ENCODE data around the gene PHRF1. TPM values are rescaled to one million over a fixed set of nuclear protein-coding genes. Genes with fewer than 3 reads are reported as not detected.
A peak's percentile ranks its signal among the peaks of the same experiment; 100 is the strongest.

Gene PHRF1
- total RNA-seq, 2 donors from 2014 or later: 31.3 to 39.6 TPM

DNA sequence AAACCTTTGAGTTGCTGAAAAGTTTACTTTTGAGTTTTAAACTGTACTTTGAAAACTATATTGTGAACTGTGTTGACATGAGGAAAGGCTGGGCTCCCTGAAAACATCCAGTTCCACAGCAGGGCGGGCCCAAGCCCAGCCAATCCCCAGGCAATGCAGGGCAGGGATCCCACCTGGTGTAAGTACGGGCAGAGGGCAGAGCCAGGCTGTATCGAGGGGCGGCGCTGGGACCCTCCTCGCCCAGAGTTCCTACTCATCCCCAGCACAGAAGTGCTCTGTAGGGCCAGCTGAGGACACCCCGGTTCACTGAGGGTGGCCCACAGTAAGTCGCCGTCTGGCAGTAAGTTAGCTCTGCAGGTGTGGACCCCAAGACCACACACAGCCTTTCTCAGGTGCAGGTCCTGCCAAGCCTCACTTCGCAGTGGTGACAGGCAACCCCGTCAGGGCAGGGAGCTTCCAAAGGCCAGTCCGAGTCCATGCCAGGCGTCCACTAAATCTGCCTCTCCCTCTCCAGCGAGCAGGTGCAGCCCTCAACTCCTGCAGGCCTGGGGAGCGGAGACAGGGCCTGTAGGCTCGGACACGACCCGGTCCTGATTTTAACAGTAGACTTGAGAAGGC, 9.2 kb upstream of the PHRF1 start:
- H3K36me3 ChIP-seq: no peaks in the 10 kb centered on the region
- TF ChIP-seq, protein P1, sequence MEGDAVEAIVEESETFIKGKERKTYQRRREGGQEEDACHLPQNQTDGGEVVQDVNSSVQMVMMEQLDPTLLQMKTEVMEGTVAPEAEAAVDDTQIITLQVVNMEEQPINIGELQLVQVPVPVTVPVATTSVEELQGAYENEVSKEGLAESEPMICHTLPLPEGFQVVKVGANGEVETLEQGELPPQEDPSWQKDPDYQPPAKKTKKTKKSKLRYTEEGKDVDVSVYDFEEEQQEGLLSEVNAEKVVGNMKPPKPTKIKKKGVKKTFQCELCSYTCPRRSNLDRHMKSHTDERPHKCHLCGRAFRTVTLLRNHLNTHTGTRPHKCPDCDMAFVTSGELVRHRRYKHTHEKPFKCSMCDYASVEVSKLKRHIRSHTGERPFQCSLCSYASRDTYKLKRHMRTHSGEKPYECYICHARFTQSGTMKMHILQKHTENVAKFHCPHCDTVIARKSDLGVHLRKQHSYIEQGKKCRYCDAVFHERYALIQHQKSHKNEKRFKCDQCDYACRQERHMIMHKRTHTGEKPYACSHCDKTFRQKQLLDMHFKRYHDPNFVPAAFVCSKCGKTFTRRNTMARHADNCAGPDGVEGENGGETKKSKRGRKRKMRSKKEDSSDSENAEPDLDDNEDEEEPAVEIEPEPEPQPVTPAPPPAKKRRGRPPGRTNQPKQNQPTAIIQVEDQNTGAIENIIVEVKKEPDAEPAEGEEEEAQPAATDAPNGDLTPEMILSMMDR (IDR thresholded peaks at IDR 0.05): no peak
- H3K4me3 ChIP-seq: peak overlapping the region; percentile 88

DNA sequence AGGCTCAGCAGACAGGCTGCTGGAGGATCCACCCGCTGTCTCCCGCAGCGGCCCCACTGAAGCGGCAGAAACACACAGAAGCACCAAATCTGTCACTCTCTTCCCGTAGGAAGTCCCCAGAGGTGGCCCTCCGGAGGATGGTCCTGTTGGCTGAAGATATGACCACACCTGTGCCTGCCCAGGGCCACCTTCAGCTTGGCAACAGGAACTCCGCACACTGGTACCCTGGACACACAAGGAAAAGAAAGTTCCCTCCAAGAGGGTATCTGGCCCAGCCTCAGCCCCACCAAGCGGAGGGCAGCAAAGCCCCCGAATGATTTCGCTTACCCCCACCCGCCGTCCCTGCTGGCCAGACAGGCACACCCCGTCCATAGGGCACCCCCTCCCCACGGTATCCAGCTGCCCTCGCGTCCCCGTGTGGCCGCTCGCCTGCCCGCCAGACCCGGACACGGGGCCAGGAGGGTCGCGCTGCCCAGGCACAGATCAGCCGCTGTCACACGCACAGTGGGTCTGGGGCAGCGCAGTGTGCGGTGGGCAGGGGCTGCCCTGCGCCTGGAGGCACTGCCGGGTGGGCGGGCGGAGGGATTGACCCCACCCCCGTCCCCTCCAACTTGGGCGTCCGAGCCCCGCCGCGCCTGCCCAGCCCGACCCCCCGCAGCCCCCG, 8.5 kb upstream of the PHRF1 start:
- Histone ChIP-seq H3K36me3 (no peaks in the 10 kb centered on the region), H3K4me3 (peak overlapping the region; percentile 88), H3K27ac (peak overlapping the region; percentile 75 to 76), H3K4me1 (ENCODE audit: control insufficient read depth in 1 of 2, low read depth in 2 of 2) (peaks cover 3 to 16% of the 10 kb centered on the region in 2 donors), H3K9me3 (no peaks in the 10 kb centered on the region), H3K27me3 (replicated peaks; ENCODE audit: insufficient read depth) (no peaks in the 10 kb centered on the region)
- TF ChIP-seq, protein P1 (IDR thresholded peaks at IDR 0.05): no peak
- no peak for ATAC-seq (ENCODE audit: insufficient number of reproducible peaks, low FRiP score, low read depth)
- no peak for DNase-seq (ENCODE audit: low spot score)

More for the DNA sequence above, 9.2 kb upstream of the PHRF1 start:
- Histone ChIP-seq H3K9me3 (no peaks in the 10 kb centered on the region), H3K27ac (peak overlapping the region; percentile 75 to 76), H3K4me1 (ENCODE audit: control insufficient read depth in 1 of 2, low read depth in 2 of 2) (peaks cover 3 to 16% of the 10 kb centered on the region in 2 donors), H3K27me3 (replicated peaks; ENCODE audit: insufficient read depth) (no peaks in the 10 kb centered on the region)
- DNase-seq (ENCODE audit: low spot score) (no peak), ATAC-seq (ENCODE audit: insufficient number of reproducible peaks, low FRiP score, low read depth) (no peak)

DNA sequence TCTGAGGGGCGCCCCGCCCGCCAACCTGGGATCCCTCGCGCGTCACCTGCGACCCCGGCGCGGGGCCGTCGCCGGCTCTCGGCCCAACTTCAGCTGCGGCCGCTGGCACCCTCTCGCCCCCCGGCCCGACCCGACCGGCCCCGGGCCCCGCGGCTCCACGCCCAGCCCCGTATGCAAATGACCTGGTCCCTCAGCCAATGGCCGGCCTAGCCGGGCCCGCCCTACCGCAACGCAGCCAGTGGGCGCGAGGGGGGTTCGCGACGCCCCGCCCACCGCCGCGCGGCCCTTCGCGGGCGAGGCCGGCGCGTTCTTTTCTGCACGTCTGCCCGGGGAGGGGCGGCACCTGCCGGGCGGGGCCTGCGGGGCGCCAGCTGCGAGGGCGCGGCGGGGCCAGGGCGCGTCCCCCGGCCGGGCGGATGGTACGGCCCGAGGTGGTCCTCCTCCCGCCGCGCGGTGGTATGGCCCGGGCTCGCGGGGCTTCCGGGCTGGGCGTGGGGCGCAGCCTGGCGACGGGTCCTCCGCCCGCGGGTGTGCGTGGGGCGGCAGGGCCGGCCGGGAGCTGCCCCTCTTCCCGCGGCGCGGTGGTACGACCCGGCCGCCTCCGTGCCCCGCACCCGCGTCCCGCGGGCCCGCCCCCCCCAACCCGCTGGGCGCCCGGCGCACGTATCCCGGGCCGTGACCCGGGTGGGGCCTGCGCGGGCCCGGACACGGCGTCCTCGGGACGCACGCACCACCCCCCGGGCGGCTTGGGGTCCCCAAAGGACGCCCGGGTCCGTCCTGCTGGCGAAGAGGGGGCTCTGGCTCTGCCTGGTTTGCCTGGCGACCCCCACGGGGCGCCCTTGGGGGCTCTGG, 7.7 kb upstream of the PHRF1 start:
- Histone ChIP-seq H3K4me1 (ENCODE audit: control insufficient read depth in 1 of 2, low read depth in 2 of 2) (peaks cover 3 to 16% of the 10 kb centered on the region in 2 donors), H3K27me3 (replicated peaks; ENCODE audit: insufficient read depth) (no peaks in the 10 kb centered on the region), H3K4me3 (peak overlapping the region; percentile 88), H3K27ac (peak overlapping the region; percentile 81 to 84), H3K9me3 (no peaks in the 10 kb centered on the region), H3K36me3 (no peaks in the 10 kb centered on the region)
- ATAC-seq (ENCODE audit: insufficient number of reproducible peaks, low FRiP score, low read depth) (peak; percentile 79), DNase-seq (ENCODE audit: low spot score) (peak; percentile 44)
- TF ChIP-seq, protein P1 (IDR thresholded peaks at IDR 0.05): no peak

DNA sequence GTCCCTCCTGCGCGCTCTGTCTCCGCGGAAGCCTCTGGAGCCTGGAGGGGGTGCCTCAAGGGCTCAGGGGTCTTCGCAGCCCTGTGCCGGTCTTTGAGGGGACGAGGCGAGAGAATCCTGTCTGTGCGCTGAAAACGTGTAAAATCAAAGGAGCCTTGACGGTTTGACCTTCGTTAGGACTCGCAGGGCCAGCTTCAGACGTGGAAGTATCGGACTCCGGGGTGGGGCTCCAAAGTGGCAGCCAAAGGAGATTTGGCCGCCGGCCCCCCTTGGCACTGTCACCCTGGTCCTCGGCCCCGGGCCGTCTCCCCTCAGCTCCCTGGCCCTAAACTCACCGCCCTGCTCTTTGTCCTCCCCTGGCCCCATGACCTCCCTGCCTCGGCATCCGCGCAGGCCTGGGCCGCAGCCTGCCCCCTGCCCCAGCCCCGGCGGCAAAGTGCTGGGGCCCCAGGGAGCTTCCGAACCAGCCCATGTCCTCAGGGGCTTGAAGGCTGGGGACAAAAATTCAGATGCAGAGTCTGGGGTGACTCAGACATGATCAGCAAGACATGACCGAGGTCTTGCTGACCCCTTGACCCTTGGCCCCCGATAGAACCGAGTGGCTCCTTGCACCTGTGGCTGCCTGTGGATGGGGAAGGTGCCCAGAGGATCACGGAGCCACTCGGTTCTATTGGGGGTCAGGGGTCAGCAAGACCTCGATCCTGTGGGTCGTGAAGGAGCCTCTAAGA, 6.9 kb upstream of the PHRF1 start:
- Histone ChIP-seq H3K36me3 (no peaks in the 10 kb centered on the region), H3K27me3 (replicated peaks; ENCODE audit: insufficient read depth) (no peaks in the 10 kb centered on the region), H3K4me1 (ENCODE audit: control insufficient read depth in 1 of 2, low read depth in 2 of 2) (peaks cover 3 to 16% of the 10 kb centered on the region in 2 donors), H3K4me3 (peak overlapping the region; percentile 88), H3K9me3 (no peaks in the 10 kb centered on the region), H3K27ac (peak overlapping the region; percentile 81 to 84)
- TF ChIP-seq, protein P1 (IDR thresholded peaks at IDR 0.05): no peak
- no peak for DNase-seq (ENCODE audit: low spot score)
- ATAC-seq (ENCODE audit: insufficient number of reproducible peaks, low FRiP score, low read depth): no peak
